Measurements from ENCODE around the gene CAP2.
"Not testable (repeated sequence)": the region's sequence is repeated elsewhere in the genome, so short reads cannot be mapped to it uniquely, and the experiment has no call there.

Gene CAP2

DNA sequence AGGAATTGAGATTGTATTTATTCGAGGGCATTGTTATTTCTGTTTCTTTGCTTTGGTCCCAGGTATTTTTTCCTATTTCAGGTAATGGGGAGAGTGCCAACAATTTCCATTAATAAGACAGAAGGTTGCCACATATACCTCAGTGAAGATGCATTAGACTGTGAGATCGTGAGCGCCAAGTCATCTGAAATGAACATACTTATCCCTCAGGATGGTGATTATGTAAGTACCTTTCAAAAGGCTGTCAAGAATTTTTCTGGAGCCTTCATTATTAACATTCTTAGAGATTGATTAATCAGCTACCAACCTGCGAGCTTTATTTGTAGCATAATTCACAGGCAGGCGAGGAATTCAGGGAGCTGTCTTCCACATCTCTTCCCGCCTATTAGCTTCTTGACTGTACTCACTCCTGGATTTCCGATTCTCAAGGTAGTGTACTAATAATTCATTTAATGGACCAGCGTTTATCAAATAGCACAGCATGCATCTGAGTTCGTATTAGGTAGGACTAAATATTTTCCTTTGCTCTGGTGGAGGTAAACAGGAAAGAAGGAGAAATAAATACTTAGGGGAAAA, 158.1 kb downstream of the CAP2 start:
- TF ChIP-seq POLR2AphosphoS5 (IDR thresholded peaks at IDR 0.05; ENCODE audit: borderline replicate concordance, low read depth, low read length) (no peak), EZH2 (IDR thresholded peaks at IDR 0.05) (no peak), FOXP2 (optimal IDR thresholded peaks at IDR 0.05; ENCODE audit: control extremely low read depth, extremely low read length, insufficient read depth) (no peak)
- no peaks in the 10 kb centered on the region; the same call in 1 of the 2 replicates for H3K36me3 ChIP-seq (ENCODE audit: insufficient read depth, low read length)
- no peak for DNase-seq (ENCODE audit: low read depth, low spot score)
- no peak overlapping the region for H3K27ac ChIP-seq
- no peaks in the 10 kb centered on the region for H3K9me3 ChIP-seq (ENCODE audit: low read depth, low read length)
- H3K4me3 ChIP-seq: no peak overlapping the region
- no peak overlapping the region for H3K9ac ChIP-seq (ENCODE audit: insufficient read length)

DNA sequence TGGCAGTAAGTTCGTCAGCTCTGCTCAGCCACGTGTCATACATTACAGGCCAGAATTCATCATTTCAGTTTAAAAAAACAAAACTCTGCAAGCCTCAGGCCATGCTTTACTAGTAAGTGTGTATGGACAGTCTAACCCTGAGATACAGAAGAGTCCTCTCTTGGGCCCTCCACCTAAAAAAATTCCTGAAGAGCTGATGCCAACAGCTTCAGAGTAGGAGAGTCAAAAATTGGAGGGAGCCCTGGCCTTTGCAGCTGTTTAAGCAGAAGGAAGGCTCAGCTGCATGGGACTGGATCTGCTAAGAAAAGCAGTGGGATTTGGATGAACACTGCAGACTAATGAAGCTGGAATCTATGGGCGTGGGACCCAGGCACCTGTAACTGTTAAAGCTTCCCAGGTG, 159.5 kb downstream of the CAP2 start:
- H3K9me3 ChIP-seq (ENCODE audit: low read depth, low read length): no peaks in the 10 kb centered on the region
- no peak for DNase-seq (ENCODE audit: low read depth, low spot score)
- no peak overlapping the region for H3K9ac ChIP-seq (ENCODE audit: insufficient read length)
- no peaks in the 10 kb centered on the region; the same call in 1 of the 2 replicates for H3K36me3 ChIP-seq (ENCODE audit: insufficient read depth, low read length)
- H3K27ac ChIP-seq: no peak overlapping the region
- H3K4me3 ChIP-seq: no peak overlapping the region
- no peak for TF ChIP-seq FOXP2 (optimal IDR thresholded peaks at IDR 0.05; ENCODE audit: control extremely low read depth, extremely low read length, insufficient read depth)
- TF ChIP-seq EZH2 (IDR thresholded peaks at IDR 0.05): no peak
- TF ChIP-seq POLR2AphosphoS5 (IDR thresholded peaks at IDR 0.05; ENCODE audit: borderline replicate concordance, low read depth, low read length): no peak

DNA sequence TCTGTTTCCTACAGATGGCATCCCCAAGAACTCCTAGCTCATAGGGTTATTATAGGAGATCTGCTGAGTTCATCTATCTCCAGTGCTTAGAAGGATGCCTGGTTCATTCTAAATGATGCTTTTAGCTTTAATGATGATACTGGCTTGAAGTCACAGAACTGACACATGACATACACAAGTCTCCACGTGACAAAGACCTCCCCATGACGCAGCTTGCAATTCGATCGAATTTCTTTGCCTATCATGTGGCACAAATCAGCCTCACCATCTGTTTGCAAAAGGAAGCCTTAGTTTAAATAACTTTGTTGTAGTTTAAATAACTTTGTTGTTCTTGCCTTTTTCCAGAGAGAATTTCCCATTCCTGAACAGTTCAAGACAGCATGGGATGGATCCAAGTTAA, 162.6 kb downstream of the CAP2 start:
- TF ChIP-seq POLR2AphosphoS5 (IDR thresholded peaks at IDR 0.05; ENCODE audit: borderline replicate concordance, low read depth, low read length) (no peak), FOXP2 (optimal IDR thresholded peaks at IDR 0.05; ENCODE audit: control extremely low read depth, extremely low read length, insufficient read depth) (no peak), EZH2 (IDR thresholded peaks at IDR 0.05) (no peak)
- Histone ChIP-seq H3K9ac (ENCODE audit: insufficient read length) (no peak overlapping the region), H3K27ac (no peak overlapping the region), H3K36me3 (ENCODE audit: insufficient read depth, low read length) (no peaks in the 10 kb centered on the region; the same call in 1 of the 2 replicates), H3K9me3 (ENCODE audit: low read depth, low read length) (no peaks in the 10 kb centered on the region), H3K4me3 (no peak overlapping the region)
- no peak for DNase-seq (ENCODE audit: low read depth, low spot score)

DNA sequence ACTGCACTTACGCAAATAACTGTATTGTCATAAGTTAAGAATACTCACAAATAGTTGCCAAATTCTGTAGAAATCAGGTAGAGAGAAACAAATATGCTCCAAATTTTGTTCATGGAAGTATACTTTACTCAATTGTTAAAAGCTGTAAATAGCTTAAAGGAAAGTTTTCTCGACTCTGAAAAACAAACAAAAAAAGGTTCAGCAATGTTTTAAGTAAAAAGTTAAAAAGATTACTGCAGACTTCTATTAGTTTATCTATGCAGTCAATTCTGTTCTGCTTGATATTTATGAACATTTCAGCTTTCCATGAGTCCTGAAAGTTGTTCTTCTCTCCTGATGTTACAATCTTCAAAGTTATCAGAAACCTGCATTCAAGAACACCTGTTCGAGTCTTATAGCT, 169.2 kb downstream of the CAP2 start:
- H3K4me3 ChIP-seq: no peak overlapping the region
- no peak overlapping the region for H3K27ac ChIP-seq
- H3K9ac ChIP-seq (ENCODE audit: insufficient read length): no peak overlapping the region
- DNase-seq (ENCODE audit: low read depth, low spot score): no peak
- 0 out of 2 replicates have a peak, but pooled peaks cover 3% of the 10 kb centered on the region for H3K9me3 ChIP-seq (ENCODE audit: low read depth, low read length)
- no peaks in the 10 kb centered on the region for H3K36me3 ChIP-seq (ENCODE audit: insufficient read depth, low read length)
- no peak for TF ChIP-seq EZH2 (IDR thresholded peaks at IDR 0.05)
- TF ChIP-seq FOXP2 (optimal IDR thresholded peaks at IDR 0.05; ENCODE audit: control extremely low read depth, extremely low read length, insufficient read depth): no peak
- no peak for TF ChIP-seq POLR2AphosphoS5 (IDR thresholded peaks at IDR 0.05; ENCODE audit: borderline replicate concordance, low read depth, low read length)

DNA sequence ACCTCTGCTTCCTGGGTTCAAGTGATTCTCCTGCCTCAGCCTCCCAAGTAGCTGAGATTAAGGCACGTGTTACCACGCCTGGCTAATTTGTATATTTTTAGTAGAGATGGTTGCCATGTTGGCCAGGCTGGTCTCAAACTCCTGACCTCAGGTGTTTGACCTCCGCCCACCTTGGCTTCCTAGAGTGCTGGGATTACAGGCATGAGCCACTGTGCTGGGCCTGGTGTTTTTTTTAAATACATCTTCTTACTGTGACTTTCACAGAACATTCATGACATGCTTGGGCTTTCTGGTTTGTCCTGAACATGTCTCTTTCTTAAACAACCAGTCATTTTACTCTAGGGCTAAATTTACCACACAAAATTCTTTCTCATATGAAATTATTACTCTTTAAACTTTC, 172.0 kb downstream of the CAP2 start:
- H3K4me3 ChIP-seq: no peak overlapping the region
- H3K9me3 ChIP-seq (ENCODE audit: low read depth, low read length): 0 out of 2 replicates have a peak, but pooled peaks cover 3% of the 10 kb centered on the region
- no peaks in the 10 kb centered on the region for H3K36me3 ChIP-seq (ENCODE audit: insufficient read depth, low read length)
- no peak for TF ChIP-seq POLR2AphosphoS5 (IDR thresholded peaks at IDR 0.05; ENCODE audit: borderline replicate concordance, low read depth, low read length)
- no peak for TF ChIP-seq FOXP2 (optimal IDR thresholded peaks at IDR 0.05; ENCODE audit: control extremely low read depth, extremely low read length, insufficient read depth)
- no peak for TF ChIP-seq EZH2 (IDR thresholded peaks at IDR 0.05)
- no peak overlapping the region for H3K9ac ChIP-seq (ENCODE audit: insufficient read length)
- DNase-seq (ENCODE audit: low read depth, low spot score): no peak
- no peak overlapping the region for H3K27ac ChIP-seq

DNA sequence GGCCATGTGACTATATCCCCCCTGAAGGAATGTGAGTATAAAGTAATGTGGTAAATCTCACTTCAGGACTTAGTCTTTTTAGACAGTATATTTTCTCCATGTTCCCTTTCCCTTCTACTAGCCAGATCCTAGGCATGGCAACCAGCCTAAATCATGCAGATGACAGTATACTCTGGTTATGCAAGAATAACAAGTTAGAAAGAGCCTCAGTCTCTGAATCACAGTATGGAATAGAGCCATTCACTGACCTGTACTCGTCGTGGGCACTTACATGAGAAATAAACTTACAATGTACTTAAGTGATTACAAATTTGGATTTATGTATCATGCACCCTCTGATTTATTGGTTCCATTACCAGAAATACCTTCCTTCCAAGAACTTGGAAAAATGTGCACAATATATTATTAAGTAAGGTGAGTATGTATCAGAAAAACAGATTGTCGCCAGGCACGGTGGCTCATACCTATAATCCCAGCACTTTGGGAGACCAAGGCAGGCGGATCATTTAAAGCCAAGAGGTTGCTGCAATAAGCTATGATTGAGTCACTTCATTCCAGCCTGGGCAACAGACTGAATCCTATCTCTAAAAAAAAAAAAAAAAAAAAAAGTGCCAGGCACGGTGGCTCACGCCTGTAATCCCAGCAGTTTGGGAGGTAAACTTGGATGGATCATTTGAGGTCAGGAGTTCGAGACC, 181.6 kb downstream of the CAP2 start:
- H3K27ac ChIP-seq: no peak overlapping the region
- TF ChIP-seq POLR2AphosphoS5 (IDR thresholded peaks at IDR 0.05; ENCODE audit: borderline replicate concordance, low read depth, low read length): no peak
- no peak for DNase-seq (ENCODE audit: low read depth, low spot score)
- no peak overlapping the region for H3K4me3 ChIP-seq
- H3K36me3 ChIP-seq (ENCODE audit: insufficient read depth, low read length): no peaks in the 10 kb centered on the region
- no peak overlapping the region for H3K9ac ChIP-seq (ENCODE audit: insufficient read length)
- no peaks in the 10 kb centered on the region for H3K9me3 ChIP-seq (ENCODE audit: low read depth, low read length)

DNA sequence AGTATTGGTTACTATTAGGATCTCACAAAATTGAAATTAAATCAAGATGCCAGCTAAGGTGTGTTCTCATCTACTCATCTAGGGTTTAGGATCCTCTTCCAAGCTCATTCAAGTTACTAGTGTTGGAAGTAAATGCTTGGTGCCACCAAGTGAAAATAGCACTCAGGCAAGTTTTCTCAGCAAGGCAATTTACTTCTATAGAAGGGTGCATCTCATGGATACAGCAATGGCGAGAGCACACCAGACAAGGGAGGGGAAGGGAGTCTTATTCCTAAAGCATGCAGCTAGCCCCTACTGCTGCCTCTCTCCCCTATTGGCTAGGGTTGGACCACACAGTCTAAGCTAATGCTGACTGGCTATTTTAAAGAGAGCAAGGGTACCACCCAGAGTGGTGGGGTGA, 183.7 kb downstream of the CAP2 start:
- H3K4me3 ChIP-seq: no peak overlapping the region
- H3K27ac ChIP-seq: no peak overlapping the region
- TF ChIP-seq FOXP2 (optimal IDR thresholded peaks at IDR 0.05; ENCODE audit: control extremely low read depth, extremely low read length, insufficient read depth) (no peak), EZH2 (IDR thresholded peaks at IDR 0.05) (no peak), POLR2AphosphoS5 (IDR thresholded peaks at IDR 0.05; ENCODE audit: borderline replicate concordance, low read depth, low read length) (no peak)
- DNase-seq (ENCODE audit: low read depth, low spot score): no peak
- no peaks in the 10 kb centered on the region for H3K9me3 ChIP-seq (ENCODE audit: low read depth, low read length)
- no peaks in the 10 kb centered on the region for H3K36me3 ChIP-seq (ENCODE audit: insufficient read depth, low read length)
- H3K9ac ChIP-seq (ENCODE audit: insufficient read length): no peak overlapping the region

DNA sequence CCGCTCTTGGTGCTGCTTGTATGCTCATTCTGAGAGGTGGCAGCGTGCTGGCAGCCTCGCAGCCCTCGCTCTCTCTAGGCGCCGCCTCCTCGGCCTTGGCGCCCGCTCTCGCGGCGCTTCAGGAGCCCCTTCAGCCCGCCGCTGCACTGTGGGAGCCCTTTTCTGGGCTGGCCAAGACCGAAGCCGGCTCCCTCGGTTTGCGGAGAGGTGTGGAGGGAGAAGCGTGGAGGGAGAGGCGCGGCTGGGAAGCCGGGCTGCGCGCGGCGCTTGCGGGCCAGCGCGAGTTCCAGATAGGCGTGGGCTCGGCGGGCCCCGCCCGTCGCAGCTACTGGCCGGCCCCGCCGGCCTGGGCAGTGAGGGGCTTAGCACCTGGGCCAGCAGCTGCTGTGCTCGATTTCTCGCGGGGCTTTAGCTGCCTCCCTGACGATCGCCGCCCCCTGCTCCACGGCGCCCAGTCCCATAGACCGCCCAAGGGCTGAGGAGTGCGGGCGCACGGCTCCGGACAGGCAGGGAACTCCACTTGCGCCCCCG, 187.2 kb downstream of the CAP2 start:
- Histone ChIP-seq H3K9ac (ENCODE audit: insufficient read length) (no peak overlapping the region), H3K36me3 (ENCODE audit: insufficient read depth, low read length) (no peaks in the 10 kb centered on the region), H3K9me3 (ENCODE audit: low read depth, low read length) (no peaks in the 10 kb centered on the region), H3K27ac (no peak overlapping the region), H3K4me3 (no peak overlapping the region)
- DNase-seq (ENCODE audit: low read depth, low spot score): no peak
- no peak for TF ChIP-seq EZH2 (IDR thresholded peaks at IDR 0.05)
- TF ChIP-seq FOXP2 (optimal IDR thresholded peaks at IDR 0.05; ENCODE audit: control extremely low read depth, extremely low read length, insufficient read depth): no peak
- TF ChIP-seq POLR2AphosphoS5 (IDR thresholded peaks at IDR 0.05; ENCODE audit: borderline replicate concordance, low read depth, low read length): no peak

DNA sequence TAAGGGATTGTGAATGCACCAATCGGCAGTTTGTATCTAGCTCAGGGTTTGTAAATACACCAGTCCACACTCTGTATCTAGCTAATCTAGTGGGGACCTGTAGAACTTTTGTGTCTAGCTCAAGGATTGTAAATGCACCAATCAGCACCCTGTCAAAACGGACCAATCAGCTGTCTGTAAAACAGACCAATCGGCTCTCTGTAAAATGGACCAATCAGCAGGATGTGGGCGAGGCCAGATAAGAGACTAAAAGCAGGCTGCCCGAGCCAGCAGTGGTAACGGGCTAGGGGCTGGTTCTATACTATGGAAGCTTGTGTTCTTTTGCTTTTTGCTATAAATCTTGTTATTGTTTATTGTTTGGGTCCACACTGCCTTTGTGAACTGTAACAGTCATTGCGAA, 187.9 kb downstream of the CAP2 start:
- H3K36me3 ChIP-seq (ENCODE audit: insufficient read depth, low read length); H3K4me3 ChIP-seq; H3K27ac ChIP-seq; DNase-seq (ENCODE audit: low read depth, low spot score); H3K9ac ChIP-seq (ENCODE audit: insufficient read length); H3K9me3 ChIP-seq (ENCODE audit: low read depth, low read length): not testable (repeated sequence)

Measured in SK-N-MC (cell line).